GM12878 (cell line): ENCODE data around the gene NRXN3. TPM values are rescaled to one million over a fixed set of nuclear protein-coding genes. Genes with fewer than 3 reads are reported as not detected.

ENCODE experiments used
- ATAC-seq: fragments of 200-7000 bp; cut with Tn5 transposase; 3 replicates; pipeline ENCODE4 v1.9.1; 2020; ENCODE audit warnings: mild to moderate bottlenecking, moderate library complexity
- BruUV-seq: library from RNA; stranded (reverse); fragments of 400-500 nt; replicated peaks from 2 replicates; lab custom pipeline; 2021; lab: Mats Ljungman, UMichigan
- CTCF ChIA-PET: fragments of 300-600 bp; sonication (Branson Sonifier 250); formaldehyde crosslinking; extraction: SDS; loops from one replicate; lab custom pipeline; 2021; ENCODE audit warnings: inconsistent platforms; lab: Yijun Ruan, JAX
- POLR2A ChIA-PET: fragments of 350-600 bp; formaldehyde crosslinking; extraction: SDS; loops from one replicate; lab custom pipeline; 2021; ENCODE audit warnings: inconsistent platforms; lab: Charles Lee
- RAD21 ChIA-PET: fragments of 300-600 bp; sonication (Branson Sonifier 250); formaldehyde crosslinking; loops from one replicate; lab custom pipeline; 2023; ENCODE audit warnings: antibody characterized with exemption; ENCODE audit not compliant: unreplicated experiment; lab: Charles Lee
- SMC1A ChIA-PET: fragments of 300-600 bp; sonication (Branson Sonifier 250); formaldehyde crosslinking; loops from one replicate; lab custom pipeline; 2023; ENCODE audit not compliant: unreplicated experiment, uncharacterized antibody; lab: Charles Lee
- DNase-seq: peaks from one replicate; pipeline ENCODE4 v3.0.0-alpha.2; 2011; ENCODE audit warnings: low read depth, low spot score
- FAIRE-seq: peaks from 3 replicates; lab custom pipeline; 2011; peaks lifted over from hg19 to GRCh38; lab: Jason Lieb, UNC
- H2AFZ ChIP-seq: 2 replicates; pipeline ENCODE4 v1.6.0; 2011; ENCODE audit warnings: low read depth, low read length, control low read depth; ENCODE audit not compliant: control insufficient read depth
- H3K27ac ChIP-seq: 2 replicates; pipeline ENCODE4 v1.5.1; 2011; ENCODE audit warnings: control low read depth; ENCODE audit not compliant: control insufficient read depth, insufficient read depth
- H3K27me3 ChIP-seq, 2 experiments: replicated peaks in 1 of 2; 2 replicates each; pipeline versions ENCODE4 v1.6.0 to v1.6.1; 2011; ENCODE audit warnings: low read length in 1 of 2; ENCODE audit not compliant: control insufficient read depth in 2 of 2, insufficient read depth in 2 of 2
- H3K36me3 ChIP-seq, 2 experiments: 2 replicates each; pipeline ENCODE4 v1.5.1; 2011; ENCODE audit warnings: low read length in 1 of 2; ENCODE audit not compliant: control insufficient read depth in 2 of 2, insufficient read depth in 2 of 2
- H3K4me1 ChIP-seq: 2 replicates; pipeline ENCODE4 v1.6.1; 2011; ENCODE audit warnings: mild to moderate bottlenecking, low read length, moderate library complexity, mixed read lengths; ENCODE audit not compliant: control insufficient read depth, insufficient read depth
- H3K4me2 ChIP-seq: 2 replicates; pipeline ENCODE4 v1.6.0; 2011; ENCODE audit warnings: control low read depth; ENCODE audit not compliant: control insufficient read depth, insufficient read depth
- H3K4me3 ChIP-seq: fragments of 200-600 bp; sonication (generic); 2 replicates; pipeline ENCODE4 v1.5.1; 2016
- H3K79me2 ChIP-seq: 2 replicates; pipeline ENCODE4 v1.6.0; 2011; ENCODE audit warnings: low read length; ENCODE audit not compliant: control insufficient read depth, insufficient read depth
- H3K9ac ChIP-seq: 2 replicates; pipeline ENCODE4 v1.8.0; 2011; ENCODE audit warnings: low read length, control low read depth, mixed read lengths; ENCODE audit not compliant: control insufficient read depth, insufficient read depth
- H3K9me3 ChIP-seq: replicated peaks from 3 replicates; pipeline ENCODE4 v1.5.1; 2011; ENCODE audit warnings: mild to moderate bottlenecking, low read length; ENCODE audit not compliant: control insufficient read depth, insufficient read depth
- H4K20me1 ChIP-seq: 2 replicates; pipeline ENCODE4 v1.6.0; 2011; ENCODE audit not compliant: control insufficient read depth, insufficient read depth
- BCL3 ChIP-seq: IDR thresholded peaks from 2 replicates; pipeline ENCODE4 v1.6.1; 2011; ENCODE audit warnings: borderline replicate concordance, low read depth, mild to moderate bottlenecking, moderate library complexity, low read length; ENCODE audit not compliant: insufficient read depth, poor library complexity, severe bottlenecking
- FOS ChIP-seq: IDR thresholded peaks from 3 replicates; pipeline ENCODE4 v1.6.1; 2011; ENCODE audit warnings: borderline replicate concordance; ENCODE audit not compliant: insufficient read length; ENCODE audit errors: extremely low read depth
- MAX ChIP-seq: IDR thresholded peaks from 2 replicates; pipeline ENCODE4 v1.6.1; 2012; ENCODE audit warnings: low read depth, low read length, improper control_type of control experiment
- MYB ChIP-seq: fragments of 150-350 bp; IDR thresholded peaks from 2 replicates; pipeline ENCODE4 v1.6.1; 2014; ENCODE audit warnings: mild to moderate bottlenecking, low read depth, low read length, borderline replicate concordance
- NR2C2 ChIP-seq: IDR thresholded peaks from 2 replicates; pipeline ENCODE4 v1.6.1; 2011; ENCODE audit warnings: borderline replicate concordance, low read depth; ENCODE audit not compliant: control insufficient read depth, insufficient read length
- NR2F1 ChIP-seq: fragments of 450-650 bp; conservative IDR thresholded peaks from 2 replicates; pipeline ENCODE4 v1.6.1; 2017; ENCODE audit warnings: mild to moderate bottlenecking
- RBBP5 ChIP-seq: fragments of 200-600 bp; sonication (generic); conservative IDR thresholded peaks from 2 replicates; pipeline ENCODE4 v1.6.1; 2016
- RCOR1 ChIP-seq: conservative IDR thresholded peaks from 2 replicates; pipeline ENCODE4 v1.6.1; 2012; ENCODE audit warnings: low read depth, low read length, improper control_type of control experiment
- RELB ChIP-seq: fragments of 450-650 bp; IDR thresholded peaks from 2 replicates; pipeline ENCODE4 v1.6.1; 2017; ENCODE audit warnings: low read depth, mild to moderate bottlenecking, moderate library complexity
- SIN3A ChIP-seq: IDR thresholded peaks from 2 replicates; pipeline ENCODE4 v1.6.1; 2012; ENCODE audit warnings: low read depth, low read length, improper control_type of control experiment
- SMC3 ChIP-seq: IDR thresholded peaks from 2 replicates; pipeline ENCODE4 v1.6.1; 2011; ENCODE audit warnings: low read length, improper control_type of control experiment, borderline replicate concordance
- SREBF2 ChIP-seq: IDR thresholded peaks from 2 replicates; pipeline ENCODE4 v1.6.1; 2012; ENCODE audit warnings: mild to moderate bottlenecking, low read length
- USF1 ChIP-seq: IDR thresholded peaks from 2 replicates; pipeline ENCODE4 v1.6.1; 2011; ENCODE audit warnings: borderline replicate concordance, low read depth, mild to moderate bottlenecking, moderate library complexity, mixed read lengths, low read length; ENCODE audit not compliant: insufficient read depth; ENCODE audit errors: extremely low read length
- USF2 ChIP-seq: IDR thresholded peaks from 2 replicates; pipeline ENCODE4 v1.6.1; 2011; ENCODE audit warnings: low read depth, low read length, improper control_type of control experiment, borderline replicate concordance
- ZNF622 ChIP-seq: fragments of 450-650 bp; IDR thresholded peaks from 2 replicates; pipeline ENCODE4 v1.6.1; 2017; ENCODE audit warnings: mild to moderate bottlenecking, inconsistent platforms
- in situ Hi-C: fragments of 300-500 bp; cut with MboI; formaldehyde crosslinking; loops from 9 replicates; pipeline ENCODE4 v1.14.3; 2018; ENCODE audit warnings: mixed read lengths
- intact Hi-C: fragments of 100-400 bp; cut with micrococcal nuclease; formaldehyde crosslinking; loops from one replicate; pipeline ENCODE4 v1.14.2; 2022; ENCODE audit not compliant: unreplicated experiment
- polyA plus RNA-seq, 11 experiments: library from polyadenylated mRNA; depleted of rRNA in 4 of 11; unstranded in 6 of 11; stranded (reverse) in 5 of 11; fragments of >200 nt; fragmentation: Nextera tagmentation in 4 of 11; fragmentation: Illumina TruSeq in 1 of 11; extraction: Ambion mirVana in 4 of 11; extraction: Trizol in 1 of 11; gene quantifications; 1 replicate in 1 of 11; 2 replicates in 10 of 11; pipeline versions ENCODE4 v1.2.1 to v1.2.3, GENCODE V29; 2011 to 2016; ENCODE audit warnings: inconsistent platforms in 2 of 11, missing spikeins in 2 of 11, low read depth in 1 of 11
- total RNA-seq, 4 experiments: library from RNA; depleted of rRNA in 3 of 4; stranded (reverse); fragments of >200 nt in 3 of 4; fragmentation: Illumina TruSeq in 1 of 4; extraction: Trizol in 1 of 4; gene quantifications; 2 replicates each; pipeline versions ENCODE4 v1.2.1 to v1.2.3, GENCODE V29; 2013 to 2021
- TF ChIP-seq, protein P1 (sequence below): fragments of 450-650 bp; IDR thresholded peaks from 2 replicates; pipeline ENCODE4 v1.6.1; 2017; ENCODE audit warnings: mild to moderate bottlenecking, low read depth, inconsistent platforms; ENCODE audit not compliant: poor library complexity, severe bottlenecking
- TF ChIP-seq, protein P2 (sequence below): IDR thresholded peaks from 2 replicates; pipeline ENCODE4 v1.6.1; 2012; ENCODE audit warnings: low read depth, low read length, improper control_type of control experiment

Gene NRXN3
- total and polyA plus RNA-seq, 10 of the 15 experiments (the other 5 are each of a cell fraction or from before 2014, with no cell fraction given): 0.52 to 3.3 (median 1.4) TPM

DNA sequence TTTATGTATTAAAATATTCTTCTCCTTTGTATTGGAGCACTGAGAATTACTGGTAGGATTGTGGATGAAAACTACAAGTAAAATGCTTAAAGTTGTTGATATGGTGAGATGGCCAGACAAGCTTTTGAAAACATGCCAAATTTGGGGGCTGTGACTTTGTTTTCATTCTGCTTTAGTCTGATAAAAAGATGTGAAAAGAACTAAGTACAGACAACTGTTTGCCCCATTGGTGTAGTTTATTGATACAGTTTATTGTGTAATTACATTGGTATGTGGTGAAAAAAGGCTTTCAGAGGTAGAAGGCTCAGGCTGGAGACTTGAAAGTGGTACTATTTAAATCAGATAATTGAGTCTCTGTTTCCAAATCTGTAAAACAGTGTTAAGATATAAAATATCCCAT is 1294.3 kb downstream of the NRXN3 start:
- no peaks in the 10 kb centered on the region for H3K4me1 ChIP-seq
- H3K9me3 ChIP-seq: no peaks in the 10 kb centered on the region
- POLR2A ChIA-PET: no interaction called here
- RAD21 ChIA-PET: no interaction called here
- no peak overlapping the region for H2AFZ ChIP-seq
- in situ Hi-C loops: no loop called here
- no peaks in the 10 kb centered on the region for H3K36me3 ChIP-seq
- no peaks in the 10 kb centered on the region for H3K27me3 ChIP-seq
- H3K79me2 ChIP-seq: no peaks in the 10 kb centered on the region
- no TSS peak for BruUV-seq
- no peak overlapping the region for H3K4me3 ChIP-seq
- ATAC-seq: no peak
- intact Hi-C loops: no loop called here
- SMC1A ChIA-PET: no interaction called here
- H3K27ac ChIP-seq: no peak overlapping the region
- FAIRE-seq: no peak
- H3K9ac ChIP-seq: no peak overlapping the region
- CTCF ChIA-PET: no interaction called here
- DNase-seq: no peak
- H3K4me2 ChIP-seq: no peak overlapping the region
- no peaks in the 10 kb centered on the region for H4K20me1 ChIP-seq
- TF ChIP-seq, protein P1, sequence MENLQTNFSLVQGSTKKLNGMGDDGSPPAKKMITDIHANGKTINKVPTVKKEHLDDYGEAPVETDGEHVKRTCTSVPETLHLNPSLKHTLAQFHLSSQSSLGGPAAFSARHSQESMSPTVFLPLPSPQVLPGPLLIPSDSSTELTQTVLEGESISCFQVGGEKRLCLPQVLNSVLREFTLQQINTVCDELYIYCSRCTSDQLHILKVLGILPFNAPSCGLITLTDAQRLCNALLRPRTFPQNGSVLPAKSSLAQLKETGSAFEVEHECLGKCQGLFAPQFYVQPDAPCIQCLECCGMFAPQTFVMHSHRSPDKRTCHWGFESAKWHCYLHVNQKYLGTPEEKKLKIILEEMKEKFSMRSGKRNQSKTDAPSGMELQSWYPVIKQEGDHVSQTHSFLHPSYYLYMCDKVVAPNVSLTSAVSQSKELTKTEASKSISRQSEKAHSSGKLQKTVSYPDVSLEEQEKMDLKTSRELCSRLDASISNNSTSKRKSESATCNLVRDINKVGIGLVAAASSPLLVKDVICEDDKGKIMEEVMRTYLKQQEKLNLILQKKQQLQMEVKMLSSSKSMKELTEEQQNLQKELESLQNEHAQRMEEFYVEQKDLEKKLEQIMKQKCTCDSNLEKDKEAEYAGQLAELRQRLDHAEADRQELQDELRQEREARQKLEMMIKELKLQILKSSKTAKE: no peak
- TF ChIP-seq USF2 (no peak), NR2F1 (no peak), SIN3A (no peak), NR2C2 (no peak), RCOR1 (no peak), BCL3 (no peak), ZNF622 (no peak), RBBP5 (no peak), MAX (no peak), FOS (no peak), USF1 (no peak), SMC3 (no peak), RELB (no peak), SREBF2 (no peak), MYB (no peak)
- TF ChIP-seq, protein P2, sequence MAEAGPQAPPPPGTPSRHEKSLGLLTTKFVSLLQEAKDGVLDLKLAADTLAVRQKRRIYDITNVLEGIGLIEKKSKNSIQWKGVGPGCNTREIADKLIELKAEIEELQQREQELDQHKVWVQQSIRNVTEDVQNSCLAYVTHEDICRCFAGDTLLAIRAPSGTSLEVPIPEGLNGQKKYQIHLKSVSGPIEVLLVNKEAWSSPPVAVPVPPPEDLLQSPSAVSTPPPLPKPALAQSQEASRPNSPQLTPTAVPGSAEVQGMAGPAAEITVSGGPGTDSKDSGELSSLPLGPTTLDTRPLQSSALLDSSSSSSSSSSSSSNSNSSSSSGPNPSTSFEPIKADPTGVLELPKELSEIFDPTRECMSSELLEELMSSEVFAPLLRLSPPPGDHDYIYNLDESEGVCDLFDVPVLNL: no peak
